Duodenal mucosa (tissue), 2 donors: ENCODE results near the gene LRRC1.

ENCODE experiments used
- H3K27ac ChIP-seq: one replicate; pipeline ENCODE4 v1.7.0; 2013; ENCODE audit warnings: low read depth, low read length
- H3K27me3 ChIP-seq, 2 donors: one replicate each; pipeline ENCODE4 v1.7.0; 2013; ENCODE audit warnings: low read length in 2 of 2, control low read depth in 1 of 2; ENCODE audit not compliant: insufficient read depth in 2 of 2, control insufficient read depth in 1 of 2
- H3K36me3 ChIP-seq, 2 donors: one replicate each; pipeline ENCODE4 v1.7.0; 2013; ENCODE audit warnings: low read length in 2 of 2, control low read depth in 1 of 2; ENCODE audit not compliant: insufficient read depth in 2 of 2, control insufficient read depth in 1 of 2
- H3K4me1 ChIP-seq, 2 donors: one replicate each; pipeline ENCODE4 v1.7.0; 2013; ENCODE audit warnings: low read length in 2 of 2, control low read depth in 1 of 2; ENCODE audit not compliant: insufficient read depth in 2 of 2, control insufficient read depth in 1 of 2
- H3K4me3 ChIP-seq, 2 donors: one replicate each; pipeline ENCODE4 v1.7.0; 2013; ENCODE audit warnings: low read length in 2 of 2, low read depth in 1 of 2
- H3K9ac ChIP-seq, 2 donors: one replicate each; pipeline ENCODE4 v1.7.0; 2013; ENCODE audit warnings: low read length in 2 of 2, low read depth in 1 of 2
- H3K9me3 ChIP-seq, 2 donors: one replicate each; pipeline ENCODE4 v1.7.0; 2013; ENCODE audit warnings: low read length in 2 of 2, control low read depth in 1 of 2; ENCODE audit not compliant: control insufficient read depth in 1 of 2

The LRRC1 gene

GRCh38 chr6:53960311-53960710 lies 165.5 kb downstream of the LRRC1 start:
- Histone ChIP-seq H3K27me3 (no peaks in the 10 kb centered on the region), H3K4me3 (no peak overlapping the region), H3K4me1 (no peaks in the 10 kb centered on the region), H3K27ac (no peak overlapping the region), H3K9ac (no peak overlapping the region), H3K9me3 (no peaks in the 10 kb centered on the region), H3K36me3 (no peaks in the 10 kb centered on the region)

GRCh38 chr6:53961679-53962370 lies 167.0 kb downstream of the LRRC1 start:
- Histone ChIP-seq H3K4me1 (no peaks in the 10 kb centered on the region), H3K9ac (no peak overlapping the region), H3K27me3 (no peaks in the 10 kb centered on the region), H3K4me3 (no peak overlapping the region), H3K9me3 (no peaks in the 10 kb centered on the region), H3K27ac (no peak overlapping the region), H3K36me3 (no peaks in the 10 kb centered on the region)

GRCh38 chr6:53962646-53963045 lies 167.8 kb downstream of the LRRC1 start:
- Histone ChIP-seq H3K27ac (no peak overlapping the region), H3K9me3 (no peaks in the 10 kb centered on the region), H3K4me3 (no peak overlapping the region), H3K27me3 (no peaks in the 10 kb centered on the region), H3K9ac (no peak overlapping the region), H3K36me3 (no peaks in the 10 kb centered on the region), H3K4me1 (no peaks in the 10 kb centered on the region)

GRCh38 chr6:53967415-53967814 lies 172.6 kb downstream of the LRRC1 start:
- H3K4me3 ChIP-seq = no peak overlapping the region
- H3K9me3 ChIP-seq = no peaks in the 10 kb centered on the region
- H3K36me3 ChIP-seq = no peaks in the 10 kb centered on the region
- H3K27ac ChIP-seq = no peak overlapping the region
- H3K9ac ChIP-seq = no peak overlapping the region
- no peaks in the 10 kb centered on the region for H3K4me1 ChIP-seq
- H3K27me3 ChIP-seq = no peaks in the 10 kb centered on the region
